ENCODE results near the gene CTIF. TPM values are rescaled to one million over a fixed set of nuclear protein-coding genes. Genes with fewer than 3 reads are reported as not detected.

Gene CTIF
- total RNA-seq, 2 experiments from 2014 or later = 3.2 to 3.5 TPM

- intact Hi-C loops (cut with micrococcal nuclease) = loop anchor here (10.0 kb wide), 1 partner anchor 105 kb away; no protein-coding TSS in a partner anchor
- H3K9me3 Mint-ChIP-seq = no peaks in the 10 kb centered on the region
- no peaks in the 10 kb centered on the region for H3K36me3 Mint-ChIP-seq (ENCODE audit: low read depth)
- POLR2A ChIA-PET = no interaction called here
- H3K4me1 Mint-ChIP-seq (ENCODE audit: low read depth) = peaks cover 77% of the 10 kb centered on the region
- H3K27me3 Mint-ChIP-seq = no peaks in the 10 kb centered on the region
- CTCF ChIA-PET = no interaction called here
- no peak for TF ChIP-seq CTCF (IDR thresholded peaks at IDR 0.05)
- DNase-seq = no peak
- H3K27ac Mint-ChIP-seq = peak overlapping the region; percentile 83
- H3K4me3 Mint-ChIP-seq = no peak overlapping the region
- no peak for ATAC-seq
Observed at GRCh38 chr18:48839819-48840490, 301.1 kb downstream of the CTIF start.

- Mint-ChIP-seq H3K4me1 (ENCODE audit: low read depth) (peaks cover 76% of the 10 kb centered on the region), H3K36me3 (ENCODE audit: low read depth) (no peaks in the 10 kb centered on the region), H3K4me3 (no peak overlapping the region), H3K27me3 (no peaks in the 10 kb centered on the region), H3K27ac (no peak overlapping the region), H3K9me3 (no peaks in the 10 kb centered on the region)
- no peak for TF ChIP-seq CTCF (IDR thresholded peaks at IDR 0.05)
- ChIA-PET CTCF (no interaction called here), POLR2A (no interaction called here)
- intact Hi-C loops (cut with micrococcal nuclease) = no loop called here
- DNase-seq (no peak), ATAC-seq (no peak)
Observed at GRCh38 chr18:48840491-48840877, 301.7 kb downstream of the CTIF start.

GRCh38 chr18:48841381-48842258, 302.8 kb downstream of the CTIF start:
- intact Hi-C loops (cut with micrococcal nuclease) = no loop called here
- ATAC-seq = no peak
- no peak for DNase-seq
- Mint-ChIP-seq H3K4me1 (ENCODE audit: low read depth) (peaks cover 70% of the 10 kb centered on the region), H3K9me3 (no peaks in the 10 kb centered on the region), H3K36me3 (ENCODE audit: low read depth) (no peaks in the 10 kb centered on the region), H3K4me3 (no peak overlapping the region), H3K27ac (peak overlapping the region; percentile 77), H3K27me3 (no peaks in the 10 kb centered on the region)
- ChIA-PET POLR2A (interaction anchor here (1.5 kb wide), 1 partner anchor 10 kb away, joined by 3 read pairs; no protein-coding TSS in a partner anchor), CTCF (no interaction called here)
- no peak for TF ChIP-seq CTCF (IDR thresholded peaks at IDR 0.05)

GRCh38 chr18:48842259-48843061, 303.6 kb downstream of the CTIF start:
- Mint-ChIP-seq H3K4me3 (no peak overlapping the region), H3K9me3 (no peaks in the 10 kb centered on the region), H3K36me3 (ENCODE audit: low read depth) (no peaks in the 10 kb centered on the region), H3K27me3 (no peaks in the 10 kb centered on the region), H3K27ac (peak overlapping the region; percentile 77), H3K4me1 (ENCODE audit: low read depth) (peaks cover 65% of the 10 kb centered on the region)
- CTCF ChIA-PET = interaction anchor here (3.0 kb wide), 1 partner anchor 8 kb away, joined by 10 read pairs; no protein-coding TSS in a partner anchor
- ATAC-seq = peak; percentile 81
- TF ChIP-seq CTCF (IDR thresholded peaks at IDR 0.05) = no peak
- POLR2A ChIA-PET = interaction anchor here (1.5 to 2.3 kb wide), 3 partner anchors 8 to 16 kb away, joined by 3 to 10 read pairs (median 6); no protein-coding TSS in a partner anchor
- DNase-seq = peak; percentile 76
- intact Hi-C loops (cut with micrococcal nuclease) = no loop called here
